ENCODE measurements around the gene MESD. TPM values are rescaled to one million over a fixed set of nuclear protein-coding genes. Genes with fewer than 3 reads are reported as not detected.

MESD gene
- total RNA-seq, 1 donor from 2014 or later, result 38.8 TPM

- intact Hi-C loops (cut with micrococcal nuclease), result no loop called here
Measured at GRCh38 chr15:80916056-80916455, 73.6 kb downstream of the MESD start.

- intact Hi-C loops (cut with micrococcal nuclease), result no loop called here
Measured at GRCh38 chr15:80915472-80915871, 74.1 kb downstream of the MESD start.

- intact Hi-C loops (cut with micrococcal nuclease), result no loop called here
Measured at GRCh38 chr15:80913541-80913940, 76.1 kb downstream of the MESD start.

- intact Hi-C loops (cut with micrococcal nuclease), result no loop called here
Measured at GRCh38 chr15:80912673-80913072, 76.9 kb downstream of the MESD start.

- intact Hi-C loops (cut with micrococcal nuclease), result no loop called here
Measured at GRCh38 chr15:80911821-80912220, 77.8 kb downstream of the MESD start.

GRCh38 chr15:80906159-80906766 lies 83.4 kb downstream of the MESD start:
- intact Hi-C loops (cut with micrococcal nuclease), result no loop called here

- intact Hi-C loops (cut with micrococcal nuclease), result no loop called here
Measured at GRCh38 chr15:80904998-80905397, 84.6 kb downstream of the MESD start.

- intact Hi-C loops (cut with micrococcal nuclease), result no loop called here
Measured at GRCh38 chr15:80902298-80902801, 87.3 kb downstream of the MESD start.

GRCh38 chr15:80898040-80898439 lies 91.6 kb downstream of the MESD start:
- intact Hi-C loops (cut with micrococcal nuclease), result no loop called here

Other genes with a start within 250 kb of the MESD start
- 0.91 TPM in 2 replicates for gene CEMIP, start 210.4 kb downstream of the MESD start, total RNA-seq
- gene TLNRD1, start 11.1 kb upstream of the MESD start, total RNA-seq, result 35.2 and 35.8 TPM in 2 replicates
- 0.11 TPM in 1 of 2 replicates, not detected in the other for gene CFAP161, start 144.5 kb upstream of the MESD start, total RNA-seq
- 199 and 201 TPM in 2 replicates for gene IL16, start 207.1 kb upstream of the MESD start, total RNA-seq